MG63 (cell line): ENCODE results near the gene MED17. TPM values are rescaled to one million over a fixed set of nuclear protein-coding genes. Genes with fewer than 3 reads are reported as not detected.

Experiments used
- DNase-seq: peaks from one replicate; pipeline ENCODE4 v3.0.0-alpha.2; 2020
- H3K27me3 ChIP-seq: fragments of 250-450 bp; sonication (Bioruptor Pico); 2 replicates; pipeline ENCODE4 v1.5.1; 2020; ENCODE audit warnings: mild to moderate bottlenecking, moderate library complexity
- H3K36me3 ChIP-seq: fragments of 250-450 bp; sonication (Bioruptor Pico); 2 replicates; pipeline ENCODE4 v1.5.1; 2020; ENCODE audit warnings: mild to moderate bottlenecking, moderate library complexity
- H3K4me3 ChIP-seq: fragments of 250-450 bp; sonication (Bioruptor Pico); 2 replicates; pipeline ENCODE4 v1.5.1; 2020; ENCODE audit warnings: mild to moderate bottlenecking, moderate library complexity
- H3K9me3 ChIP-seq: fragments of 250-450 bp; sonication (Bioruptor Pico); 2 replicates; pipeline ENCODE4 v1.5.1; 2020; ENCODE audit warnings: mild to moderate bottlenecking, moderate library complexity
- total RNA-seq: library from RNA; depleted of rRNA; stranded (reverse); fragments of >200 nt; shearing (Covaris generic); gene quantifications from 2 replicates; pipeline ENCODE4 v1.2.3, GENCODE V29; 2014; ENCODE audit warnings: low replicate concordance

MED17 gene
- total RNA-seq, 1 experiment from 2014 or later: 27.1 TPM

DNA sequence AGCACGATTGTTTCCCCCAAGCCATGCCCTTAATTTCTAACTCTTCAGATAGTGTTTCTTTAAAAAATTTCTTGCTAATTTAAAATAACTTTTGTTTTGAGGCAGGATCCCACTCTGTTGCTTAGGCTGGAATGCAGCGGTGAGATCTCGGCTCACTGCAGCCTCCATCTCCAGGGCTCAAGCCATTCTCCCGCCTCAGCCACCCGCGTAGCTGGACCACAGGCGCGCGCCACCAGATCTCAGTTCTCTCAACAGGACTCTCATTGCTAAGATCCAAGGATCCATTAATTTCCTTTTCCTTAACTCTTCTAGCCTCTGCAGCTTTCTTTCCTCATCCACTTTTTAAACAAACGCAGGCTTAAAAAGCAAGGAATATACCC lies 327 bp upstream of the MED17 start:
- H3K4me3 ChIP-seq: peak overlapping the region; percentile 72
- no peaks in the 10 kb centered on the region for H3K9me3 ChIP-seq

DNA sequence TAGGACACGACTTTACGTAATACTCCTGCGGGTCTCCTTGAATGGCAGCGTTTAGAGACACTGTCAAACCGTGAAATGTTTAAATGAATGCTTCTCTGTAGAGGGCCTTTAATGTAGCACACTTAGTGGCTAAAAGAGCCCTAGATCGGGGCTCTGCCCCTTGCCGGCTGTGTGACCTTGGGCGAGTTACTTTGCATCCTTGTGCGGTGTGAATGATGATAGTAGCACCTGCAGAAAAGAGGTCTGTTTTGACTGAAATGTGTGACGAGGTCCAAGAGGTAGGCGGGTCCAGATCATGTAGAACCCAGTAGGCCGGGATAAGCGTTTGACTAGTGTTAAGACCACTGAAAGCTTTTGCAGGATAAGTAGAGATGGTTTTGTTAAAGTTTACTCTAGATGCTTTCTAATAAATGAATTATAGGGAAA lies 866 bp downstream of the MED17 start:
- Histone ChIP-seq H3K36me3 (peaks cover 21% of the 10 kb centered on the region), H3K4me3 (peak overlapping the region; percentile 72), H3K27me3 (no peaks in the 10 kb centered on the region), H3K9me3 (no peaks in the 10 kb centered on the region)
- no peak for DNase-seq

More for the DNA sequence above, 327 bp upstream of the MED17 start:
- Histone ChIP-seq H3K27me3 (no peaks in the 10 kb centered on the region), H3K36me3 (peaks cover 14% of the 10 kb centered on the region)
- no peak for DNase-seq

DNA sequence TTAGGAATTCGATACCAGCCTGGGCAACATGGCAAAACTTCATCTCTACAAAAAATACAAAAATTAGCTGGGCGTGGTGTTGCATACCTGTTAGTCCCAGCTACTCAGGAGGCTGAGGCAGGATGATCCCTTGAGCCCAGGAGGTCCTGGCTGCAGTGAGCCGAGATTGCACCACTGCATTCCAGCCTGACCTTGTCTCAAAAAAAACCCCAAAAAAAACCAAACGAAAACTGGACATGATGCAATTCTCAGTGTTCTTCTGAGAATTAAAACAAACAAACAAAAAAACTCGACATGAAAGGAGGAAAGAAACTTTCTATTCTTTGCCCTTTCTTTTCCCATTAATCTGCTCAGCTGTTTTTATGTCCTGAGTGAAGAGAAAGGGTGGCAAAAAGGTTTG lies 7.4 kb downstream of the MED17 start:
- Histone ChIP-seq H3K36me3 (peaks cover 75% of the 10 kb centered on the region), H3K4me3 (no peak overlapping the region)

DNA sequence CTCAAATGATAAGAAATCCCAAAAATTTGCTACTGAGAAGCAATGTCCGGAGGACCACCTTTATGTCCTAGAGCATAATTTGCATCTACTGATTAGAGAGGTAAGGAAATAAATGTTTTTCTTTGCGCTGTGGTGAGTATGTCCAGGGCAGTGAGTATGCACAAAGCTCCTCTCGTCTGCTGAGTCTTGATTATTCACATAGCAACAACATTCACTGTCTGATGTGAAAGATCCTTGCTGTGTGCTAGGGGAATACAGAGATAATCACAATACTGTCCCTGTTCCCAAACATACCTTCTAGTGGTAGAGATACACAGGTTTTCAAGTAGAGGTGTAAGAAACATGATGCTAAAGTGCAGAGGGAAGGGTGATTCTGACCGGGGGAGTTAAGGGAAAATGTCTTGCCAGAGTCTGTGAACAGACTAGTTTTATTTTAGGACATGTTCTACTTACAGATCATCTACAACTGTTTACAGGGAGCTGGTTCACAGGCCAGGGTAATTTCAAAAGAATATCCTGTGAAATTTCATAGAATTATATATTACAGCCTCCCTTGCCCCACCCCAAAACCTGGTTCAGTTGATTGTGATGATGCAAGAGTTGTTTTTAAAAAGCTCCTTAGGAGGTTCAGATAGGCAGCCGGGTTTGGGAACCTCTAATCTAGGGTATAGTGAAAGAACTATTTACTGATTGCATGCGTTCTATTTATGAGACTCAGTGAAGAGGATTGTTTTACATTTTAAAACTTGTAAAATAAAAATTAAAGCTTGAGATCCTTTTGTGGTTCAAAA lies 12.6 kb downstream of the MED17 start:
- no peak for DNase-seq
- Histone ChIP-seq H3K36me3 (peaks cover 83% of the 10 kb centered on the region), H3K4me3 (no peak overlapping the region)

More for the DNA sequence above, 7.4 kb downstream of the MED17 start:
- H3K9me3 ChIP-seq: no peaks in the 10 kb centered on the region
- no peaks in the 10 kb centered on the region for H3K27me3 ChIP-seq
- no peak for DNase-seq

DNA sequence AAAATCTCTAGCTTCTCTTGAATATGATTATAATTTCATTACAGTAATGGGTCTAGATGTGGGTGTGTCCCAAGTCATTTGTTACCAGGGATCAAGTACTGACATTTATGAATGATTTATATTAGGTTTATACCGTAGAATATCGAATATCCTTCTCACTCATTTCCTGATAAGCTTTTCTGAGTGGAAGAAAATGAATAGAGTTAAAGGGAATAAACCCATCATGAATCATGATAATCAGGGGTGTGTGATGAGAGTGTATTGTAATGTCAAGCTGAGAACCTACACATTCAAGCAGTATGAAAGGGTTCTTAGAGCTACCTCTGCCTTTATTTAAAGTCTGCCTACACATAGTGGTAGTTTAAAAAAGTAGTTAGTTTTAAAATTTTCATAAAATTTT lies 17.3 kb downstream of the MED17 start:
- H3K4me3 ChIP-seq: no peak overlapping the region
- DNase-seq: no peak
- no peaks in the 10 kb centered on the region for H3K27me3 ChIP-seq
- H3K36me3 ChIP-seq: peaks cover 85% of the 10 kb centered on the region
- H3K9me3 ChIP-seq: no peaks in the 10 kb centered on the region

More for the DNA sequence above, 12.6 kb downstream of the MED17 start:
- no peaks in the 10 kb centered on the region for H3K9me3 ChIP-seq
- H3K27me3 ChIP-seq: no peaks in the 10 kb centered on the region

DNA sequence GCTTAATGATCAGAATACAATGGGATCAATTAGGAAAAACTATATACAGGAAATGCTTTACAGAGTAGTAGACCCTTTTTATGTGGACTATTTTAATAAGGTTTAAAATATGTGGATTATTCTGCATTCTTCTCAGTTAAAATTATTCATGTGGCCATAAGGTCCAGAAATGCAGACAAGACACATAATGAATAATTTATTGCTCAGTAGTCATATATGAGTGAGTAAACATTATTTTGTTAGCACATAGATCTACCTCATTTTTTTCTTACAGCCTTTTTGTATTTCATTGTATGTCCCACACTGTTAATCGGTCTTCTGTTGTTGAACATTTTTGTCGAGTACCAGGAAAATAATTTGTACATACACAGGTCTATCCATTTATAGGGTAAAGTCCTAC lies 20.8 kb downstream of the MED17 start:
- no peak for DNase-seq
- no peaks in the 10 kb centered on the region for H3K27me3 ChIP-seq
- H3K36me3 ChIP-seq: peaks cover 81% of the 10 kb centered on the region
- H3K4me3 ChIP-seq: no peak overlapping the region
- H3K9me3 ChIP-seq: no peaks in the 10 kb centered on the region

DNA sequence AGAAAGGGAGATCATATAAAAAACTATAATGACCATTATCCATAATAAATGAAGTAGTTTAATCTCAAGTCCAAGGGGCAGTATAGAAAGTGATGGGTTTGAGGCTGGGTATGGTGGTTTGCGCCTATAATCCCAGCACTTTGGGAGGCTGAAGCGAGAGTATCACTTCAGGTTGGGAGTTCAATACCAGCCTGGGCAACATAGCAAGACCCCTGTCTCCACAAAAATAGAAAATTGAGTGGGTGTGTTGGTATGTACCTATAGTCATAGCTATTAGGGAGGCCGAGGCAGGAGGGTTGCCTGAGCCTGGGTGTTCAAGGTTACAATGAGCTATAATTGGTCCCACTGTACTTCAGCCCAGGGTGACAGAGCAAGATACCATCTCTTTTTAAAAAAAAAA lies 23.9 kb downstream of the MED17 start:
- peaks cover 90% of the 10 kb centered on the region for H3K36me3 ChIP-seq
- H3K9me3 ChIP-seq: no peaks in the 10 kb centered on the region
- no peaks in the 10 kb centered on the region for H3K27me3 ChIP-seq
- no peak for DNase-seq
- no peak overlapping the region for H3K4me3 ChIP-seq

DNA sequence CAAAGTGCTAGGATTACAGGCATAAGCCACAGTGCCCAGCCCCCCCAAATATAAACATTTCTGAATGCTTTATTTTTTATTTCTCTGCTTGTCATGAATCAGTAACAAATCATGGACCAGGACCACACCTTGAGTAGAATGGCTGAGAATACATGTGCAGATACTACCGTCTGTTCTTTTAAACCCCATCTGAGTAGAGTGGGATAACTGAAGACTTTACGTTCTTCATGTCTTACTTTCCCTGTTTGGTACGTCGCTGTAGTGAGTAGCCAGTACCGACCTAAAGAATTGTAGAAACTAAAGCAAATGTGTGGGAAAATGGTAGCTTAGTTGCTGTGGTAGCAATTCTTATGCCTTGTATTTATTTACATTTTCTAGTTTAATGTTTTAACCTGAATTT lies 29.9 kb downstream of the MED17 start:
- no peaks in the 10 kb centered on the region for H3K27me3 ChIP-seq
- DNase-seq: no peak
- H3K36me3 ChIP-seq: peaks cover 63% of the 10 kb centered on the region

DNA sequence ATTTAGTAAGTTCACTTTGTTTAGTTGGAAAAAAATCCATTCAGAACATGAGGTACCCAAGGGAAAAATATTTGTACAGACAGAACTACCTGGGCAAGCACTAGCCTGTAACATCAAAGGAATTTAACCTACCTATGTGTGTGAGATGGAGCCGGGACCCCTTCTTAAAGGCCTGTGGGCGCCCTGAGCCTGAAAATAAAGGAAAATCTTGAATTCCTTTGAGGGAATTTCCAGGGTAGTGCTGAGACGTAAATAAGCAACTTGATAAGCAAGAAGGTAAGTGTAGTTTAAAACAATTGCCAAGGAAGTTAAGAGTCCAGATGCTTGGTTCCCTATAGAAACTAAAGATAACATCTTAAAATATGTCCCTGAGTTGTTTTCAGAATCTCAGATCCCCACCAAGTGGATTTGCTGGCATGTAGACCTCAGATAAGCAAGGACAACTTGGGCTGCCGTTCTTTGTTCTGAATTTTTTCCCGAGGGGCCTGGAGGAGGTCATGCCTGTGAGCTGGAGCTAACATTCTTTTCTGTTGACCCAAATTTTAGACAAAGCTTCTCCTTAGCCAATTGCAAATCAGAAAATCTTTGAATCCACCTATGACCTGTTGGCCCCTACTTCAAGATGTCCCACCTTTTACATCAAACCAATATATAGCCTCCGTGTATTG lies 31.0 kb downstream of the MED17 start:
- Histone ChIP-seq H3K4me3 (no peak overlapping the region), H3K9me3 (no peaks in the 10 kb centered on the region), H3K27me3 (no peaks in the 10 kb centered on the region), H3K36me3 (peaks cover 55% of the 10 kb centered on the region)
- DNase-seq: no peak

More for the DNA sequence above, 29.9 kb downstream of the MED17 start:
- no peak overlapping the region for H3K4me3 ChIP-seq
- no peaks in the 10 kb centered on the region for H3K9me3 ChIP-seq

DNA sequence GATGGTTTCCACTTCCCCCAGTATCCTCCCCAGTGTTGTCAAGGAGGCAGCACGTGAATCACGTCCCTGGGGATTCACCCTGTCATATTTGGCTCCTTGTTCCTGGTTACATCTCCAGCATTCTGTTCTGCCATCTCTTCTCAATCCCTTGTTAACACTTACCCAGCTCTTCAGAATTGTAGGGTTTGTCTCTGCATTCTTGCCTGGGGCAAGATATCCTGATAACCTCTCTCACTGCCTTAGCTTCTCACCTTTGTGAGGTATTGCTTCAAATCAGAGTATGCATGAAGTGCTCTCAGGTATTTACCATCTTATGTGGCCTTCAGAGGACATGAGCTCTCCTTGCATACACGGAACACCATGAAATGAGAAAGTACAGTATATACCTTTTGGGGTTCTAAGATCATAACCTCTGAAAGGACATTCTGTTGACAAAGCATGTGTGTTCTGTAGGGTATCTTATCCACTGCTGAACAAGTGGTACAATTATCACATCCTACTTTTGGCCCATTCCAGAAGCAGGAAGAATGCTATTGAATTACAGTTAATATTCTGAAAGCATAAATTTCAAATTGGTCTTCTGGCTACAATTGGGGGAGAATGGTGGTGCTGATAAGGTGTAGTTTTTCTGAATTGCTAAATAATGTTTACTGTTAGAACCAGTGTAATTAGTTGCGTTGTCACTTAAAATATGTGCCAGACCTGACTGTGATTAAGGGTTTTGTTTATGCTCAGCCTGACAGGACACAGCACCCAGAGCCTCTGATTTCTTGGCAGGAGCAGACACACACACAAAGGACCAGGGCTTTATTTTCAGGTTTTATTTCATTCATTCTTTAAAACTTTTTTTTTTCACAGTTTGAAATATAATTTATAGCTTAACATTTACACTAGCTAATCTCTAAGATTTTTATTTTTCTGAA lies 33.6 kb downstream of the MED17 start:
- Histone ChIP-seq H3K9me3 (no peaks in the 10 kb centered on the region), H3K4me3 (no peak overlapping the region), H3K36me3 (peaks cover 29% of the 10 kb centered on the region), H3K27me3 (no peaks in the 10 kb centered on the region)
- no peak for DNase-seq

DNA sequence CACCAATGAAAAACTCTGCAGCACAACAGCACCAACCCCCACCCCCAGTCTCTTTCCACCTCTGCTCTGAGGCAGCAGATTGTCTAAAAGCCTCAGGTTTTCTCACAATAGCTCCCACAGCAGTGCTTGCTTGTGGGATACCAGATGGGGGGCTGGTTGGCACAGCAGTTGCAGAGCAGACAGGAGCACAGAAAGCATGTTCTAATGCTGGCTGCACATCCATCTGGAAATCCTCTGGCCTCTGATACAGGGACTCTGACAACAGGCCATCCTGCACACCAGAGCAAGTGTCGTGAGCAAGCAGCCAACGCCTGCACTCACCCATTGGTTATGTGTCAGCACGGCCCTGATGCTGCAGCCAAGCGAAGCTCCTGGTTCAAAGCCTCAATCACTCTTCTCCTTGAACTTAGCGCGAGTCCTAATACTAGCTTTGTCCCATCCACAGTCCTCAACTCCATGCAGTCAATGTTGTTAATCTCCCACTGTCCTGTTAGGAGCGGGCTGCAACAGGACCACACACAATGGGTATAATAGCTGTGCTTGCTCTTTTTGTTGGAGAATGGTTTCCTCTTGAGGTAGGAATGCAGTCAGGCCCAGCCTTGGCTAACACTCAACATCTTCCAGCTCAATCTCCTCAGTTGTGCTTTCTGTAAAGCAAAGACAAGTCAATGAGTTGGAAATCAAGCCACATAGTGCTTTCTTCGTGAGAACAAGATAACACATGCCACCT lies 36.0 kb downstream of the MED17 start:
- no peak overlapping the region for H3K4me3 ChIP-seq
- H3K36me3 ChIP-seq: peaks cover 4% of the 10 kb centered on the region
- no peaks in the 10 kb centered on the region for H3K27me3 ChIP-seq
- H3K9me3 ChIP-seq: no peaks in the 10 kb centered on the region
- no peak for DNase-seq

DNA sequence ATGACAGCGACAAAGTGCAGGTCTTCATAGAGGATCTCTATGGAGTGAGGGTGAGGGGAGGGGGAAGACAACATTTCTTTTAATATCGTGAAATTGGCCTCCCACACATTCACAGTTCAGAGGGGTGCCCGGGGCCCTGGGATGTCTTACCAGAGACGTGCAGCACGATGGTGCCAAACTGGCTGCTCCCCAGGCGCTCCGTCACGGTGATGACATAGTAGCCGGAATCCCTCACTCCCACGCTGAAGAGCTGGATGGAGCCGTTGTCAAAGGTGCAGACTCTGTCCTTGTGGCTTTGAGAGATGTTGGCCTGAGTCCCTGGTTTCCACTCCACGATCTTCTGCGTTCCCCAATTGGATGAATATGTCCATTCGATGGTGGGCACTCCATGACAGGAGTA lies 36.8 kb downstream of the MED17 start:
- DNase-seq: no peak
- Histone ChIP-seq H3K27me3 (no peaks in the 10 kb centered on the region), H3K36me3 (no peaks in the 10 kb centered on the region), H3K4me3 (no peak overlapping the region), H3K9me3 (no peaks in the 10 kb centered on the region)

DNA sequence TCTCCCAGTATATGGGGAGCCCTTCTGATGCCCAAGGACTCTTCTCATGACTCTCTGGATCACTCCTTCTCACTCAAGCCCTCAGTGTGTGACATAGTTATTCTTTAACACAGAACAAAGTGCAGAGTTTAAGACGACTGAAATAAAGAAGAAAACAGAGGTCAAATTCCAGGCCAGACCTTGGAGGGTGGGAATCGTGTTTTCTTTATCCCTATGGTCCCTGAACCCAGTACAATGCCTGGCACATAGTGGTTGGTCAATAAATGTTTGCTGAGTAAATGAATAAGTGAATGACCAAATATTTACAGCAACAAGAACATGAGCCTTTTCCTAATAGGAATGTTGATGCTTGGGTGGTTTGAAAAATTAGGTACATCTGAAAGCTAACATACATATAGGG lies 37.5 kb downstream of the MED17 start:
- Histone ChIP-seq H3K27me3 (no peaks in the 10 kb centered on the region), H3K4me3 (no peak overlapping the region), H3K36me3 (no peaks in the 10 kb centered on the region), H3K9me3 (no peaks in the 10 kb centered on the region)
- no peak for DNase-seq

DNA sequence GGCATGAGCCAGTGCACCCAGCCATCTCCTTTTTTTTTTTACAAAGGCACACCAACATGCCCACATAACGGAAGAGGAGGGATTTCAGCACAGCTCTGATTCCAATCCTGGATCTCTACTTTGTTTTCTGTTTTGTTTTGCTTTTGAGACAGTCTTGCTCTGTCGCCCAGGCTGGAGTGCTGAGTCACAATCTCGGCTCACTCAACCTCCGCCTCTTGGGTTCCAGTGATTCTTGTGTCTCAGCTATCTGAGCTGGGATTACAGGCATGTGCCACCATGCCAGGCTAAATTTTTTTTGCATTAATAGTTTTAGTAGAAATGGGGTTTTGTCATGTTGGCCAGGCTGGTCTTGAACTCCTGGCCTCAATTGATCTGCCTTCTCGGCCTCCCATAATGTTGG lies 38.3 kb downstream of the MED17 start:
- peak; percentile 22 for DNase-seq
- Histone ChIP-seq H3K36me3 (no peaks in the 10 kb centered on the region), H3K9me3 (no peaks in the 10 kb centered on the region), H3K4me3 (no peak overlapping the region), H3K27me3 (no peaks in the 10 kb centered on the region)

DNA sequence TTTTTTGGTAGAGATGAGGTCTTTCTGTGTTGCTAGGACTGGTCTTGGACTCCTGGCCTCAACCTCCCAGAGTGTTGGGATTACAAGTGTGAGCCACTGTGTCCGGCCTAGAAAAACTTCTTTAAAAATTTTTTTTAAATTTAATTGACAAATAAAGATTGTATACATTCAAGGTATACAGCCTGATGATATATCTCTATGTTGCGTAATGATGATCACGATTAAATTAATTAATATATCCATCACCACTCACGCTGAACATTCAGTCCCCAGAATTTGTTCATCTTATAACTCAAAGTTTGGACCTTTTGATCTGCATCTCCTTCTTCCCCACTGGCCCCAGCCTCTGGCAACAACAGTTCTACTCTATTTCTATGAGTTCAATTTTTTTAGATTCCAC lies 39.1 kb downstream of the MED17 start:
- H3K27me3 ChIP-seq: no peaks in the 10 kb centered on the region
- no peaks in the 10 kb centered on the region for H3K36me3 ChIP-seq
- no peak overlapping the region for H3K4me3 ChIP-seq
- no peak for DNase-seq
- H3K9me3 ChIP-seq: no peaks in the 10 kb centered on the region

DNA sequence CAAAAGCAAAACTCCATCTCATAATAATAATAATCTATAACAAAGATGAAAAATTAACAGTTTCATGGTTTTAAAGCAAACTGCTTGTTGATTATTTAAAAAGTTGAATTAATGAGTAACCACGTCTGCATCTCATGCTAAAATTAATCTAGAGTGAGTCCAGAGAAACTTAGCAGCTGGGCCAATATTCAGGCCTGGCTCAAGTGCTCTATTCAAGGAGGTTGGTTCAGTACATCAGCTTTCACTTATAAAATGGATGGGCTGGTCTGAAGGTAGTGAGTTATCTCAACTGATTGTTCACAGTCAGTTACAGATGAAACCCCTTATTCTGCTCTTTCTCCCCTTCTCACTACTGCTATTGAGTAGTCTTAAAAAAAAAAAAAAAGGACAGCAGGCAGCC lies 43.3 kb downstream of the MED17 start:
- no peaks in the 10 kb centered on the region for H3K9me3 ChIP-seq
- no peak overlapping the region for H3K4me3 ChIP-seq
- no peaks in the 10 kb centered on the region for H3K27me3 ChIP-seq

More for the DNA sequence above, 43.3 kb downstream of the MED17 start:
- H3K36me3 ChIP-seq: no peaks in the 10 kb centered on the region
- DNase-seq: no peak
